Esophagus squamous epithelium (tissue), 4 donors: Measurements from ENCODE around the gene IRX3.

Experiments used
- CTCF ChIP-seq, 6 experiments: fragments of 450-650 bp in 4 of 6; fragments of 200-600 bp in 2 of 6; sonication (generic) in 2 of 6; IDR thresholded peaks; one replicate each; pipeline ENCODE4 v1.5.1; 2016 to 2019; ENCODE audit warnings: antibody characterized with exemption in 6 of 6, mild to moderate bottlenecking in 4 of 6, moderate library complexity in 4 of 6
- POLR2A ChIP-seq, 4 donors: fragments of 450-650 bp; IDR thresholded peaks; one replicate each; pipeline ENCODE4 v1.6.1; 2017; ENCODE audit warnings: antibody characterized with exemption in 4 of 4, mild to moderate bottlenecking in 4 of 4, moderate library complexity in 3 of 4

GRCh38 chr16:54269461-54269860 is 17.1 kb downstream of the IRX3 start:
- TF ChIP-seq CTCF (IDR thresholded peaks at IDR 0.05) (no peak), POLR2A (IDR thresholded peaks at IDR 0.05) (no peak)
